HG02938 (cell line): ENCODE data around the gene KDR.

ENCODE experiments used
- ATAC-seq: cut with Tn5 transposase; IDR thresholded peaks from one replicate; pipeline ENCODE4 v1.9.1; 2021; ENCODE audit warnings: mild to moderate bottlenecking, moderate library complexity; ENCODE audit not compliant: unreplicated experiment

KDR gene

GRCh38 chr4:55125087-55125721 is at the start of gene KDR:
Gene KDR (minus strand): TSS chr4:55125595. CDS start chr4:55125293, 302 bp downstream.
- no peak for ATAC-seq

GRCh38 chr4:55173580-55173979 is 48.2 kb upstream of the KDR start:
- no peak for ATAC-seq

GRCh38 chr4:55172694-55173287 is 47.4 kb upstream of the KDR start:
- no peak for ATAC-seq

GRCh38 chr4:55170462-55170861 is 45.1 kb upstream of the KDR start:
- ATAC-seq = no peak

GRCh38 chr4:55169352-55169961 is 44.1 kb upstream of the KDR start:
- no peak for ATAC-seq

- ATAC-seq = no peak
Measured at GRCh38 chr4:55162396-55162795, 37.0 kb upstream of the KDR start.

- ATAC-seq = no peak
Measured at GRCh38 chr4:55161739-55162138, 36.3 kb upstream of the KDR start.

- no peak for ATAC-seq
Measured at GRCh38 chr4:55159851-55160250, 34.5 kb upstream of the KDR start.

- no peak for ATAC-seq
Measured at GRCh38 chr4:55158957-55159356, 33.6 kb upstream of the KDR start.

GRCh38 chr4:55157559-55158277 is 32.3 kb upstream of the KDR start:
- ATAC-seq = no peak

- no peak for ATAC-seq
Measured at GRCh38 chr4:55154933-55155332, 29.5 kb upstream of the KDR start.

- no peak for ATAC-seq
Measured at GRCh38 chr4:55154290-55154880, 29.0 kb upstream of the KDR start.

- no peak for ATAC-seq
Measured at GRCh38 chr4:55143858-55144257, 18.5 kb upstream of the KDR start.

- ATAC-seq = no peak
Measured at GRCh38 chr4:55138367-55138766, 13.0 kb upstream of the KDR start.

GRCh38 chr4:55136634-55137033 is 11.2 kb upstream of the KDR start:
- no peak for ATAC-seq

GRCh38 chr4:55133951-55134350 is 8.6 kb upstream of the KDR start:
- ATAC-seq = no peak

- no peak for ATAC-seq
Measured at GRCh38 chr4:55132775-55133174, 7.4 kb upstream of the KDR start.

GRCh38 chr4:55127521-55127920 is 2.1 kb upstream of the KDR start:
- ATAC-seq = no peak

GRCh38 chr4:55127053-55127452 is 1.7 kb upstream of the KDR start:
- no peak for ATAC-seq

- ATAC-seq = no peak
Measured at GRCh38 chr4:55125763-55126541, 557 bp upstream of the KDR start.
